ENCODE results near the gene ARHGAP6. TPM values are rescaled to one million over a fixed set of nuclear protein-coding genes. Genes with fewer than 3 reads are reported as not detected.

The ARHGAP6 gene
- total RNA-seq, 1 experiment from 2014 or later = 0.07 TPM

- H3K27ac Mint-ChIP-seq = no peak overlapping the region
- no peak overlapping the region for H4K91ac ChIP-seq (ENCODE audit: insufficient read length, low read depth, low read length)
- no peak overlapping the region for H3K9ac ChIP-seq (ENCODE audit: extremely low read depth, insufficient read length, low read length)
- no peak overlapping the region for H3K4ac ChIP-seq (ENCODE audit: low read depth, low read length)
- no peak overlapping the region for H2BK12ac ChIP-seq (ENCODE audit: insufficient read length, low read depth, low read length)
- H3K4me2 ChIP-seq (ENCODE audit: insufficient read depth, insufficient read length, low read length) = no peak overlapping the region
- H2AFZ ChIP-seq (ENCODE audit: low read length) = no peak overlapping the region
- no peak overlapping the region for H2BK20ac ChIP-seq (ENCODE audit: low read depth, low read length, poor library complexity, severe bottlenecking)
- H3K23me2 ChIP-seq (ENCODE audit: insufficient read length, low read depth, low read length, poor library complexity, severe bottlenecking) = no peaks in the 10 kb centered on the region
- no peaks in the 10 kb centered on the region for H4K20me1 ChIP-seq (ENCODE audit: control insufficient read depth, insufficient read depth, insufficient read length)
- no peaks in the 10 kb centered on the region for H3K27me3 ChIP-seq (ENCODE audit: insufficient read depth, low read length)
- no peak overlapping the region for H3K23ac ChIP-seq (ENCODE audit: insufficient read length, low read depth, low read length)
- H3K27me3 Mint-ChIP-seq (ENCODE audit: low read depth) = peaks cover 2% of the 10 kb centered on the region; the same call in 1 of the 2 replicates
- H3K18ac ChIP-seq (ENCODE audit: insufficient read length, low read depth, low read length) = no peak overlapping the region
- H3K9me3 ChIP-seq (ENCODE audit: control insufficient read depth, low read depth, low read length) = no peaks in the 10 kb centered on the region
- TF ChIP-seq CTCF (conservative IDR thresholded peaks at IDR 0.05) = no peak
- H2BK120ac ChIP-seq (ENCODE audit: low read depth, low read length, poor library complexity, severe bottlenecking) = no peak overlapping the region
- H3K4me1 ChIP-seq (ENCODE audit: insufficient read depth, low read length) = no peaks in the 10 kb centered on the region
- no peak overlapping the region for H2BK5ac ChIP-seq (ENCODE audit: insufficient read length, low read length)
- peaks cover 53 to 54% of the 10 kb centered on the region in 2 experiments for H3K9me3 Mint-ChIP-seq
- no peak overlapping the region for H4K8ac ChIP-seq (replicated peaks; ENCODE audit: insufficient read length, low read depth, low read length)
- H3K4me1 Mint-ChIP-seq = no peaks in the 10 kb centered on the region
- no peaks in the 10 kb centered on the region for H3K79me2 ChIP-seq (ENCODE audit: insufficient read depth, low read length)
- no peak overlapping the region for H4K5ac ChIP-seq (ENCODE audit: insufficient read length, low read depth, low read length)
- H3K4me3 Mint-ChIP-seq = no peak overlapping the region
- peaks cover 0 to 2% (median 0%) of the 10 kb centered on the region in 3 experiments; a peak in 2 of 7 replicates for H3K36me3 Mint-ChIP-seq (ENCODE audit: insufficient read depth in 1 of 3, low read depth in 3 of 3)
- no peak overlapping the region for H3K56ac ChIP-seq (ENCODE audit: insufficient read length, low read depth, low read length)
- H2BK15ac ChIP-seq (ENCODE audit: low read depth, low read length) = no peak overlapping the region
- H3K27ac ChIP-seq (ENCODE audit: insufficient read length, low read depth, low read length) = no peak overlapping the region
- DNase-seq = no peak
- no peak overlapping the region for H3K14ac ChIP-seq (ENCODE audit: insufficient read depth, low read length)
- no CpG with 5 or more reads among the region's 7 CpGs for WGBS (ENCODE audit: extremely low coverage, insufficient read length, low lambda C conversion rate)
- no peaks in the 10 kb centered on the region for H3K79me1 ChIP-seq (ENCODE audit: insufficient read depth, low read depth, low read length, poor library complexity, severe bottlenecking)
- no peak overlapping the region for H2AK5ac ChIP-seq (ENCODE audit: insufficient read length, low read length)
- H3T11ph ChIP-seq (ENCODE audit: low read length) = no peak overlapping the region
Observed at GRCh38 chrX:11319806-11320520, 345.8 kb downstream of the ARHGAP6 start.

Measured in H9 (cell line).